RWPE2 (cell line): Measurements from ENCODE around the gene CYBRD1.

Experiments
- ATAC-seq: fragments of 200-7000 bp; cut with Tn5 transposase; 3 replicates; pipeline ENCODE4 v1.9.1; 2021; ENCODE audit warnings: low read depth
- DNase-seq: peaks from one replicate; pipeline ENCODE4 v3.0.0-alpha.2; 2020; ENCODE audit warnings: low spot score
- H3K27ac ChIP-seq: fragments of 450-650 bp; 2 replicates; pipeline ENCODE4 v1.5.1; 2017; ENCODE audit warnings: mild to moderate bottlenecking; ENCODE audit not compliant: poor library complexity, severe bottlenecking
- H3K27me3 ChIP-seq: fragments of 250-450 bp; sonication (Bioruptor Pico); 2 replicates; pipeline ENCODE4 v1.5.1; 2021; ENCODE audit warnings: mild to moderate bottlenecking, moderate library complexity; ENCODE audit not compliant: insufficient read depth, poor library complexity, severe bottlenecking
- H3K36me3 ChIP-seq: fragments of 250-450 bp; sonication (Bioruptor Pico); 2 replicates; pipeline ENCODE4 v1.5.1; 2020; ENCODE audit warnings: low read depth, mild to moderate bottlenecking, moderate library complexity
- H3K4me1 ChIP-seq: fragments of 250-450 bp; sonication (Bioruptor Pico); 2 replicates; pipeline ENCODE4 v1.5.1; 2021; ENCODE audit warnings: mild to moderate bottlenecking, moderate library complexity; ENCODE audit not compliant: insufficient read depth, poor library complexity, severe bottlenecking
- H3K4me3 ChIP-seq: fragments of 250-450 bp; sonication (Bioruptor Pico); 2 replicates; pipeline ENCODE4 v1.5.1; 2021; ENCODE audit warnings: mild to moderate bottlenecking, moderate library complexity; ENCODE audit not compliant: severe bottlenecking
- H3K9me3 ChIP-seq: fragments of 250-450 bp; sonication (Bioruptor Pico); 2 replicates; pipeline ENCODE4 v1.5.1; 2021; ENCODE audit warnings: mild to moderate bottlenecking, moderate library complexity; ENCODE audit not compliant: severe bottlenecking
- TF ChIP-seq, protein P1 (sequence below): fragments of 450-650 bp; IDR thresholded peaks from one replicate; pipeline ENCODE4 v1.5.1; 2017; ENCODE audit warnings: mild to moderate bottlenecking, moderate library complexity; ENCODE audit not compliant: poor library complexity, severe bottlenecking

CYBRD1 gene

GRCh38 chr2:171587132-171587531 is 64.9 kb downstream of the CYBRD1 start:
- no peak for DNase-seq
- no peak for ATAC-seq
- TF ChIP-seq, protein P1, sequence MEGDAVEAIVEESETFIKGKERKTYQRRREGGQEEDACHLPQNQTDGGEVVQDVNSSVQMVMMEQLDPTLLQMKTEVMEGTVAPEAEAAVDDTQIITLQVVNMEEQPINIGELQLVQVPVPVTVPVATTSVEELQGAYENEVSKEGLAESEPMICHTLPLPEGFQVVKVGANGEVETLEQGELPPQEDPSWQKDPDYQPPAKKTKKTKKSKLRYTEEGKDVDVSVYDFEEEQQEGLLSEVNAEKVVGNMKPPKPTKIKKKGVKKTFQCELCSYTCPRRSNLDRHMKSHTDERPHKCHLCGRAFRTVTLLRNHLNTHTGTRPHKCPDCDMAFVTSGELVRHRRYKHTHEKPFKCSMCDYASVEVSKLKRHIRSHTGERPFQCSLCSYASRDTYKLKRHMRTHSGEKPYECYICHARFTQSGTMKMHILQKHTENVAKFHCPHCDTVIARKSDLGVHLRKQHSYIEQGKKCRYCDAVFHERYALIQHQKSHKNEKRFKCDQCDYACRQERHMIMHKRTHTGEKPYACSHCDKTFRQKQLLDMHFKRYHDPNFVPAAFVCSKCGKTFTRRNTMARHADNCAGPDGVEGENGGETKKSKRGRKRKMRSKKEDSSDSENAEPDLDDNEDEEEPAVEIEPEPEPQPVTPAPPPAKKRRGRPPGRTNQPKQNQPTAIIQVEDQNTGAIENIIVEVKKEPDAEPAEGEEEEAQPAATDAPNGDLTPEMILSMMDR: no peak
- Histone ChIP-seq H3K27me3 (no peaks in the 10 kb centered on the region), H3K4me1 (no peaks in the 10 kb centered on the region), H3K27ac (no peak overlapping the region), H3K9me3 (no peaks in the 10 kb centered on the region), H3K36me3 (no peaks in the 10 kb centered on the region), H3K4me3 (no peak overlapping the region)

GRCh38 chr2:171587567-171587966 is 65.3 kb downstream of the CYBRD1 start:
- TF ChIP-seq, protein P1: no peak
- Histone ChIP-seq H3K36me3 (no peaks in the 10 kb centered on the region), H3K27me3 (no peaks in the 10 kb centered on the region), H3K9me3 (no peaks in the 10 kb centered on the region), H3K4me1 (no peaks in the 10 kb centered on the region), H3K4me3 (no peak overlapping the region), H3K27ac (no peak overlapping the region)
- ATAC-seq (no peak), DNase-seq (no peak)

DNA sequence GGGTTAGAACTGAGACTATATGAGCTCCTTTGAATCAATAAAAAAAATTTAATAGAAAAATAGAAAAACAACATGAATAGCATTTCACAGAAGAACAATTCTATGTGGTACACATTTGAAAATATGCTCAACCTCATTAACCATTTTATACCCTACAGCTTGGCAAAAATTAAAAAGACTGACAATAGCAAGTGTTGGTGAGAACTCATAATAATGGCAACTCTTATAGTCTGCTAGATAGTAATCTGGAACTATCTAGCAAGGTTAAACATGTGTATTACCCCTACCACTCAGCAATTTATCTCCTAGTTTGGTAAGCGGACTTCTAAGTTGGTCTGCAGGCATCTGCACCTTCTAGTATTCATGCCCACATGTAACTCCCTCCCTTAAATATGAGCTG is 67.8 kb downstream of the CYBRD1 start:
- Histone ChIP-seq H3K27me3 (no peaks in the 10 kb centered on the region), H3K9me3 (no peaks in the 10 kb centered on the region), H3K4me3 (no peak overlapping the region), H3K36me3 (no peaks in the 10 kb centered on the region), H3K4me1 (no peaks in the 10 kb centered on the region), H3K27ac (no peak overlapping the region)
- ATAC-seq: no peak
- TF ChIP-seq, protein P1: no peak
- no peak for DNase-seq

DNA sequence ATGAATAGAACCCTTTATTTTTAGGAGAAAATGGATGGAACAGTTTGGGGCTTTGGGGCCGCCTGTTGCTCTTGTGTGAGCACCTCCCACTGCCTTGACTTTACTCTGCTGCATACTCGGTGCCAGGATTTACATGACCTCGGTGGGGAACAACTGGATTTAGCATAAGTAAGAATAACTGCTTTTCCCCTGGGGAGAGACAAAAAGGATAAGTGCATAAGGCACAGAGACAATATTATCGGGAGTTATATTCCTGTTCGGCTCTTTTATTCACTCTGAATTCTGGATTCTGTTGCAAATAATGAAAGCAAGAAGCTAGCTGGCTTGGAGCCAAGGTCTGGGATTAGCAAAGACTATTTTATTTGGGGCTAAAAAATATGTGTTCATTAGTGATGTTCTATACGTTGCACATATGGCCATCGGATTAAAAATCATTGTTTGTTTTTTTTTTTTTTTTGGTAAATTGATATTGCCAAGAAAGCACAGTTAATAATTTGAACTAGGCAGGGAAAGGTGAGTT is 69.8 kb downstream of the CYBRD1 start:
- Histone ChIP-seq H3K27ac (no peak overlapping the region), H3K36me3 (no peaks in the 10 kb centered on the region), H3K27me3 (no peaks in the 10 kb centered on the region), H3K9me3 (no peaks in the 10 kb centered on the region), H3K4me1 (peaks cover 5% of the 10 kb centered on the region), H3K4me3 (no peak overlapping the region)
- no peak for ATAC-seq
- no peak for DNase-seq
- TF ChIP-seq, protein P1: no peak

DNA sequence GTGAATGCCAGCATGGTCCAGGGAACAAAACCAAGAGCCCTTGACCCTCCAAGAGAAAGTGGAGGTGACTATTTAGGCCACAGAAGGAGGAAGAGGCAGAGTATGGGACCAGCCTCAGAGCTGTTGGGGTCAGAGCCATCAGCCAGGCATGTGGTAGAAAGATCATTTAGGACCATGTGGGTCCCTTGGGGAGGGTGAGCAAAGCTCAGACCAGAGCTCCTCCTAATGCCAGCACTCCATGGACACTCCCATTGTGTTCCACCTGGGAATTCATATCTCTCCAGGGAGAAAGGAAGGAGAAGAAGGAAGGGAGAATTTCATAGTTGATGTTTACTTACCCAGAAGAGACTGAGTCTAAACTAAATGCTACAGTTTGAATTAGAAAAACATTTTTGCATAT is 73.2 kb downstream of the CYBRD1 start:
- ATAC-seq: no peak
- DNase-seq: no peak
- H3K4me1 ChIP-seq: peaks cover 5% of the 10 kb centered on the region
- no peaks in the 10 kb centered on the region for H3K9me3 ChIP-seq
- no peak overlapping the region for H3K4me3 ChIP-seq
- H3K36me3 ChIP-seq: no peaks in the 10 kb centered on the region
- TF ChIP-seq, protein P1: no peak
- no peaks in the 10 kb centered on the region for H3K27me3 ChIP-seq
- peak overlapping the region; percentile 12 for H3K27ac ChIP-seq
